ENCODE results near the gene POU4F3.

- TF ChIP-seq CTCF (IDR thresholded peaks at IDR 0.05) (no peak), EZH2phosphoT487 (IDR thresholded peaks at IDR 0.05) (no peak), EZH2 (IDR thresholded peaks at IDR 0.05) (no peak)
Measured at GRCh38 chr5:146341854-146342253, 3.2 kb downstream of the POU4F3 start.

Measured in neural progenitor cell (in vitro differentiated cells).